Measurements from ENCODE around the gene INTS11. TPM values are rescaled to one million over a fixed set of nuclear protein-coding genes. Genes with fewer than 3 reads are reported as not detected.

Gene INTS11
- total RNA-seq, 1 experiment from 2014 or later: 254 TPM

- Histone ChIP-seq H3F3A (ENCODE audit: low read length, unreplicated experiment) (no peaks in the 10 kb centered on the region), H3K9ac (ENCODE audit: low read length) (no peak overlapping the region), H3K4me3 (ENCODE audit: low read length) (no peak overlapping the region), H3K27ac (ENCODE audit: low read length) (peak overlapping the region; percentile 3; the same call in 1 of the 2 replicates), H3K9me3 (ENCODE audit: low read length) (peaks cover 16% of the 10 kb centered on the region; the same call in 1 of the 2 replicates), H3K36me3 (ENCODE audit: low read depth, low read length) (no peaks in the 10 kb centered on the region), H3K79me2 (ENCODE audit: low read length) (no peaks in the 10 kb centered on the region), H3K9me2 (replicated peaks; ENCODE audit: low read length) (no peaks in the 10 kb centered on the region), H3K4me1 (ENCODE audit: insufficient read depth, low read length) (peaks cover 29% of the 10 kb centered on the region), H3K27me3 (ENCODE audit: low read length) (no peaks in the 10 kb centered on the region), H2AFZ (ENCODE audit: low read length) (no peak overlapping the region), H4K20me1 (ENCODE audit: low read length) (no peaks in the 10 kb centered on the region), H3K4me2 (ENCODE audit: low read length) (no peak overlapping the region)
- intact Hi-C loops (cut with micrococcal nuclease): no loop called here
- DNase-seq: peak; percentile 96
- ATAC-seq: peak; percentile 53
- ChIA-PET POLR2A (ENCODE audit: unreplicated experiment) (interaction anchor here (0.7 kb wide), 1 partner anchor 11 kb away, joined by 3 read pairs; no protein-coding TSS in a partner anchor), CTCF (no interaction called here)
- BruUV-seq (replicated peaks): no TSS peak
- no peak for TF ChIP-seq EZH2phosphoT487 (IDR thresholded peaks at IDR 0.05; ENCODE audit: borderline replicate concordance, low read length)
- no peak for TF ChIP-seq EZH2 (IDR thresholded peaks at IDR 0.05; ENCODE audit: low read length, unreplicated experiment)
- TF ChIP-seq, protein P1, sequence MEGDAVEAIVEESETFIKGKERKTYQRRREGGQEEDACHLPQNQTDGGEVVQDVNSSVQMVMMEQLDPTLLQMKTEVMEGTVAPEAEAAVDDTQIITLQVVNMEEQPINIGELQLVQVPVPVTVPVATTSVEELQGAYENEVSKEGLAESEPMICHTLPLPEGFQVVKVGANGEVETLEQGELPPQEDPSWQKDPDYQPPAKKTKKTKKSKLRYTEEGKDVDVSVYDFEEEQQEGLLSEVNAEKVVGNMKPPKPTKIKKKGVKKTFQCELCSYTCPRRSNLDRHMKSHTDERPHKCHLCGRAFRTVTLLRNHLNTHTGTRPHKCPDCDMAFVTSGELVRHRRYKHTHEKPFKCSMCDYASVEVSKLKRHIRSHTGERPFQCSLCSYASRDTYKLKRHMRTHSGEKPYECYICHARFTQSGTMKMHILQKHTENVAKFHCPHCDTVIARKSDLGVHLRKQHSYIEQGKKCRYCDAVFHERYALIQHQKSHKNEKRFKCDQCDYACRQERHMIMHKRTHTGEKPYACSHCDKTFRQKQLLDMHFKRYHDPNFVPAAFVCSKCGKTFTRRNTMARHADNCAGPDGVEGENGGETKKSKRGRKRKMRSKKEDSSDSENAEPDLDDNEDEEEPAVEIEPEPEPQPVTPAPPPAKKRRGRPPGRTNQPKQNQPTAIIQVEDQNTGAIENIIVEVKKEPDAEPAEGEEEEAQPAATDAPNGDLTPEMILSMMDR (conservative IDR thresholded peaks at IDR 0.05; ENCODE audit: low read depth, low read length): 0 out of 2 replicates have a peak, but pooled peaks have one; percentile 10
Measured at GRCh38 chr1:1364266-1364665, 39.8 kb upstream of the INTS11 start.

DNA sequence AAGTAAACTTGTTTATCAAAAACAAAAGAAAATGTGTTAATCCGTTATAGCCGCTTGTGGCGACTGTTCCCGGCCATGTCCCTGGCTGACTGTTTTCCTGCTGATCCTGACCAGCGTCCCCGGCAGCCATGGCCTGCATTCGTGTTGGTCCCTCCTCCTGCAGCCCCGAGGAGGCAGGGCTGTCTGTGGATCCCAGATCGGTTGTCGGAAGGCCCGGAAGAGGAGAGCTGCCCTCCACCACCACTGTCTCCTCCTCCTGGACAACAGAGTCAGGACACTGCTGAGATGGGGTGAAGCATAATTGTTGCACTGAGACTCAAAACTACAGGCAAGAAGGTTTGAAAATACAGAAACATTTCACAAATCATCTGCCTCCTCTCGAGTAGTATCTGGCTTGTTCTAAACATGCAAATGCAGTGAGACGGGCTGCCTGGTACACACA lies 37.5 kb upstream of the INTS11 start:
- intact Hi-C loops (cut with micrococcal nuclease): loop anchor here (2.0 kb wide), 1 partner anchor 17 kb away; no protein-coding TSS in a partner anchor
- no peak overlapping the region for H3K4me2 ChIP-seq (ENCODE audit: low read length)

More for the DNA sequence above, 37.5 kb upstream of the INTS11 start:
- TF ChIP-seq, protein P1 (conservative IDR thresholded peaks at IDR 0.05; ENCODE audit: low read depth, low read length): no peak
- TF ChIP-seq EZH2 (IDR thresholded peaks at IDR 0.05; ENCODE audit: low read length, unreplicated experiment) (no peak), EZH2phosphoT487 (IDR thresholded peaks at IDR 0.05; ENCODE audit: borderline replicate concordance, low read length) (no peak)
- no peaks in the 10 kb centered on the region for H3K27me3 ChIP-seq (ENCODE audit: low read length)
- H3F3A ChIP-seq (ENCODE audit: low read length, unreplicated experiment): no peaks in the 10 kb centered on the region
- peaks cover 29% of the 10 kb centered on the region for H3K4me1 ChIP-seq (ENCODE audit: insufficient read depth, low read length)
- H3K79me2 ChIP-seq (ENCODE audit: low read length): no peaks in the 10 kb centered on the region
- no peaks in the 10 kb centered on the region for H3K36me3 ChIP-seq (ENCODE audit: low read depth, low read length)
- H3K9me2 ChIP-seq (replicated peaks; ENCODE audit: low read length): no peaks in the 10 kb centered on the region
- peaks cover 12% of the 10 kb centered on the region; the same call in 1 of the 2 replicates for H3K9me3 ChIP-seq (ENCODE audit: low read length)
- POLR2A ChIA-PET (ENCODE audit: unreplicated experiment): no interaction called here
- no peaks in the 10 kb centered on the region for H4K20me1 ChIP-seq (ENCODE audit: low read length)
- no peak for ATAC-seq
- no peak for DNase-seq
- H2AFZ ChIP-seq (ENCODE audit: low read length): no peak overlapping the region
- no TSS peak for BruUV-seq (replicated peaks)
- H3K27ac ChIP-seq (ENCODE audit: low read length): no peak overlapping the region
- no peak overlapping the region for H3K4me3 ChIP-seq (ENCODE audit: low read length)
- H3K9ac ChIP-seq (ENCODE audit: low read length): no peak overlapping the region
- CTCF ChIA-PET: no interaction called here

Data from PC-3 (cell line).